ENCODE results near the gene TRPV4.
"Not testable (repeated sequence)": the region's sequence is repeated elsewhere in the genome, so short reads cannot be mapped to it uniquely, and the experiment has no call there.

TRPV4 gene

GRCh38 chr12:109860977-109861376, 27.8 kb upstream of the TRPV4 start:
- no peak for DNase-seq (ENCODE audit: low spot score)

GRCh38 chr12:109858764-109859163, 25.6 kb upstream of the TRPV4 start:
- no peak for DNase-seq (ENCODE audit: low spot score)

- DNase-seq (ENCODE audit: low spot score) = no peak
Observed at GRCh38 chr12:109857715-109858114, 24.5 kb upstream of the TRPV4 start.

GRCh38 chr12:109855377-109855776, 22.2 kb upstream of the TRPV4 start:
- no peak for DNase-seq (ENCODE audit: low spot score)

DNA sequence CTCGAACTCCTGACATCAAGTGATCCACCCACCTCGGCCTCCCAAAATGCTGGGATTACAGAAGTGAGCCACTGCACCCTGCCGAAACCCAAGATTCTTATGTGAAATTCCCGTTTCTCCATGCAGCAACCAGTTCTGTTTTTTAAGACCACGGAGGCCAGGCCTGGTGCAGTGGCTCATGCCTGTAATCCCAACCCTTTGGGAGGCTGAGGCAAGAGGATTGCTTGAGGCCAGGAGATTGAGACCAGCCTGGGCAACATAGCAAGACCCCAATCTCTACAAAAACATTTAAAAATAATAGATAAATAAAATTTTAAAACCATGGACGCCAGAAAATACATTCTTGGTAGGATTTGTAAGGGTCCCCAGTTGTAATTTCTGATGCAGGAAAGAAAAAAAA, 17.3 kb upstream of the TRPV4 start:
- not testable (repeated sequence) for DNase-seq (ENCODE audit: low spot score)

DNA sequence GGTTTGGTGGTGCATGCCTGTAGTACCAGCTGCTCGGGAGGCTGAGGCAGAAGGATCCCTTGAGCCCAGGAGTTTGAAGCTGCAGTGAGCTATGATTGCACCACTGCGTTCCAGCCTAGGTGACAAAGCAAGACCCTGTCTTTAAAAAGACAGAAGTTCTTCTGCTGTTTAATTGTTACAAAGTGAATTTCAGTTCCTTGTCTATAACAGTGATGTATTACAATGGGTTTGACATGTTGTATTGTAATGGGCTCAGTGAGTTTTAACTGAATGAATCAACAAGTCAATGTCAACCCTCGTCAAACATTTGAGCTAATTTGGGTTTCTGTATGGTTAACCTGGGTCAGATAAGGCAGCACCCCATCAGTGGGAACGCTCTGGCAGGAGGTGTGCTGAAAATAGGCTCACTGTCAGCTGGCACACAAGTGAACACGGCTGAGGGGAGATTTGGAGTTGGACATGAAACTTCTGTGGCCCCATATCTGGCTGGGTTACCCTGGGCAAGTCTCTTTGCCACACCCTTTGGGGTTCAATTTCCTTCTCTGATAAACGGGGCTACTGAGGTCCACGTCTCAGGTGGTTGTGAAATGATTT, 14.0 kb upstream of the TRPV4 start:
- DNase-seq (ENCODE audit: low spot score) = no peak

DNA sequence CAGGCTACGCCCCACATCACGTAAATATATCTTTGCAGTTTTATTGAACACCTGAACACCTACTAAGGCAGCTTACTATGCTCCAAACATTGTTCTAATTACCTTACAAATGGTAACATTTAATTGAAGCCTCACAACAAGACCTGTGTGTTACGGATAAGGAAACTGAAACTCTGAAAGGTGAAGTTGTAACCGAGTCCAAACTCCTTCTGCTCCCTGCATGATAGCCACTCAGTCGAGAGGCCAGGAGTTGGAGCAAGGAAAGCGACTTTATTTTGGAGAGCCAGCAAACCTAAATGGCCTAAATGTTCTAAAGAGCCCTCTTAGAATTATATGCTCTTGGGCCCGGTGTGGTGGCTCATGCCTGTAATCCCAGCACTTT, 12.6 kb upstream of the TRPV4 start:
- no peak for DNase-seq (ENCODE audit: low spot score)

GRCh38 chr12:109844983-109845823, 12.0 kb upstream of the TRPV4 start:
- peak; percentile 92 for DNase-seq (ENCODE audit: low spot score)

DNA sequence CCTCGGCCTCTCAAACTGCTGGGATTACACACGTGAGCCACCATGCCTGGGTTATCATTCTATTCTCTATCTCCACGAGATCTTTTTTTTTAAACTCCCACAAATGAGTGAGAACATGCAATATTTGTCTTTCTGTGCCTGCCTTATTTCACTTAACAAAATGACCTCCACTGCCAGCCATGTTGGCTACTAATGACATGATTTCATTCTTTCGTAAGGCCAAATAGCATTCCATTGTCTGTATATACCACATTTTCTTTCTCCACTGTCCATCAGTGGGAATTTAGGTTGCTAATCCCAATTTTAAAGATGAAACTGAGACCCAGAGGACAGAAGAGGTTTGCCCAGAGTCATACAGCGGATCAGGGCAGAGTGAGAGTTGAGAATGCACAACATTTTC, 10.9 kb upstream of the TRPV4 start:
- DNase-seq (ENCODE audit: low spot score) = no peak

- no peak for DNase-seq (ENCODE audit: low spot score)
Observed at GRCh38 chr12:109842021-109842420, 8.8 kb upstream of the TRPV4 start.

GRCh38 chr12:109841356-109841755, 8.2 kb upstream of the TRPV4 start:
- DNase-seq (ENCODE audit: low spot score) = no peak

- peak; percentile 55 for DNase-seq (ENCODE audit: low spot score)
Observed at GRCh38 chr12:109840305-109841074, 7.3 kb upstream of the TRPV4 start.

DNA sequence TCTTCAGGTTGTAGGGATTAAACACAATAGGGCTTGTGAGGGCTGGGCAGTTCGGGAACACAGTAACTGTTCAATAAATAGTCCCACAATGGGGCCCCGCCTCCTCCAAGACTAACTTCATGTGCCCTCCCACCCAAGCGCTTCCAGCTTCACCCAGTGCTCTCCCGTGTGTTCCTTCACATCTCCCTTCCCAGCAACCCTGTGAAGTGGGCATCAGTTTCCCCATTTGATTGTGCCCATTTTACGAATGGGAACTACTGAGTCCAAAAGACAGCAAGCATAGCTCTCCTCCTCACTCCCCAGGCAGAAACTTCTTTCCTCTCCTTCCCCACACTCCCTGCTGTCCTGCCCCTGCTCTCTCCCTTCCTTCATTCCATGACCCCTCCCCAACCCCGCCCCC, 6.2 kb upstream of the TRPV4 start:
- no peak for DNase-seq (ENCODE audit: low spot score)

- no peak for DNase-seq (ENCODE audit: low spot score)
Observed at GRCh38 chr12:109836916-109837315, 3.7 kb upstream of the TRPV4 start.

DNA sequence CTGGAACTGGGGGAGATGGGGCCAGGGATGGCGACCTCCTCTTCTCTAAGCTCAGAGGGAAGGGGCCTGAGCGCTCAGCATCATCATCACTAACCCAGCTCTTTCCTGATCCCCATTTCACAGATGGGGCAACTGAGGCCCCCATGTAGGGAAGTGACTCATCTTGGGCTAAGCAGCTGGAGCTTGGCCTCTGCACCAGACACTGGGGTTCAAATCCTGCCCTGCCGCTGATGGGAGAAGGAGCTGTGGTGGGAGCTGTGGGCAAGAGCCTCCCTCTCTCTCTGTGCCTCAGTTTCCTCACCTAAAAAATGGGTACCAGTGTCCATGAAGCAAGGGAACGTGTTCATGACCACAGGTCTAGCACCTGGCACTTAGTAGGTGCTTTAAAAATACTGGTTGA, 2.6 kb upstream of the TRPV4 start:
- DNase-seq (ENCODE audit: low spot score) = no peak

GRCh38 chr12:109832541-109833306, 474 bp downstream of the TRPV4 start:
- DNase-seq (ENCODE audit: low spot score) = no peak

GRCh38 chr12:109831929-109832328, 1.3 kb downstream of the TRPV4 start:
- no peak for DNase-seq (ENCODE audit: low spot score)

DNA sequence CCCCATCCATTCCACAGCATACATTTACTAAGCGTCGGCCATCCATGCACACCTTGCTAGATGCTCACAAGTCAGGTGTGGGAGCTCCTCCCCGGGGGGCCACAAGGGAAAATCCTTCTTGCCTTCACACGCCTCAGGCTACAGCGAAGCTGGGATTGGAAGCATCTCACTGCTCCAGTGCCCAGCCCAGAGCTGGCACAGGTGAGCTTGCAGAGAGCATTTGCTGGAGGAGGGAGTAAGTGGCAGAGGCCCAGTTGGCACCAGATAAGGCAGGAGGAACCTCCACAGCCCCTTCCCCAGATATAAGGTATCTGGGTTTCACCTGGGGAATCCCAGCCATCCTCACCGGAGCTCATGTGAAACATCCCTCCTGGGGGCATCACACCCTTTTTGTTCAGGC, 1.8 kb downstream of the TRPV4 start:
- no peak for DNase-seq (ENCODE audit: low spot score)

GRCh38 chr12:109830718-109831117, 2.5 kb downstream of the TRPV4 start:
- DNase-seq (ENCODE audit: low spot score) = no peak

DNA sequence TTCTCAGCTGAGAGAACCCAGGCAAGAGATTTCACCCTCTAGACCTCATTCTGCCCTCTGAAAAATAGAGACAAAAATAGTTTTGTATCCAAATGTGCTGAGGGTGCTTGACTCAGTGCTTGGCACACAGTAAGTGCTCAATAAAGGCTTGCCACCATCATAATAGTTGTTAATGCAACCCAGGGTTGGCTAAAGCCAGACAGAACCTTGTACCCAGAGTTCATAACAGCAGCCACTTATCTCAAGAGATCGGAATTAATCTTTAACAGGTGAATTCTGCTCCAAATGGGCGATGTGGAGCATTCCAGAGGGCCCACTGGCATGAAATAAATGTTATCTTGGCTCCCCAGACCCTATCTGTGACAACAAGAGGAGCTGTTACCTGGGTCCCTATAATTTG, 2.9 kb downstream of the TRPV4 start:
- no peak for DNase-seq (ENCODE audit: low spot score)

- no peak for DNase-seq (ENCODE audit: low spot score)
Observed at GRCh38 chr12:109829667-109830066, 3.5 kb downstream of the TRPV4 start.

GRCh38 chr12:109828754-109829511, 4.3 kb downstream of the TRPV4 start:
- no peak for DNase-seq (ENCODE audit: low spot score)
